GM12801 (cell line): Measurements from ENCODE around the gene CLIP4.

Source experiments
- TF ChIP-seq, protein P1 (sequence below): IDR thresholded peaks from one replicate; pipeline ENCODE4 v1.5.1; 2011; ENCODE audit warnings: control low read depth; ENCODE audit not compliant: insufficient read length; ENCODE audit errors: extremely low read depth

CLIP4 gene

DNA sequence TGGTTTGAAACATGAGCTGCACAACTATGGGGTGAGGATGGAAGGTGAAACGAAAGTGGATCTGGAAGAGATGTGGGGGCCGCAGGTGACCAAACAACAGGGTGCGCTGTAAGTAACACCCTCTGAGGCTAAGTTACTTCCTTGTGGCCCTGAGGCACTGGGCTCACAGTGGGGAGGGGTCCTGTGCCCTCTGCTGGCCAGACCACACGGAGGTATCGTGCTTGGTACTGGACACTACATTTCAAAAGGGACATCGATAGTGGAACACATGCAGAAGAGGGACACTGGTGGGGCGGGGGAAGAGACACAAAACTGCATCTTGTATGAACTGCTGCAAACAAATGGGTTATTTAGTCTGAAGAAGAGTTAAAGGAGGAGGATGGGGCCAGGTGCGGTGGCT lies 110.6 kb downstream of the CLIP4 start:
- TF ChIP-seq, protein P1, sequence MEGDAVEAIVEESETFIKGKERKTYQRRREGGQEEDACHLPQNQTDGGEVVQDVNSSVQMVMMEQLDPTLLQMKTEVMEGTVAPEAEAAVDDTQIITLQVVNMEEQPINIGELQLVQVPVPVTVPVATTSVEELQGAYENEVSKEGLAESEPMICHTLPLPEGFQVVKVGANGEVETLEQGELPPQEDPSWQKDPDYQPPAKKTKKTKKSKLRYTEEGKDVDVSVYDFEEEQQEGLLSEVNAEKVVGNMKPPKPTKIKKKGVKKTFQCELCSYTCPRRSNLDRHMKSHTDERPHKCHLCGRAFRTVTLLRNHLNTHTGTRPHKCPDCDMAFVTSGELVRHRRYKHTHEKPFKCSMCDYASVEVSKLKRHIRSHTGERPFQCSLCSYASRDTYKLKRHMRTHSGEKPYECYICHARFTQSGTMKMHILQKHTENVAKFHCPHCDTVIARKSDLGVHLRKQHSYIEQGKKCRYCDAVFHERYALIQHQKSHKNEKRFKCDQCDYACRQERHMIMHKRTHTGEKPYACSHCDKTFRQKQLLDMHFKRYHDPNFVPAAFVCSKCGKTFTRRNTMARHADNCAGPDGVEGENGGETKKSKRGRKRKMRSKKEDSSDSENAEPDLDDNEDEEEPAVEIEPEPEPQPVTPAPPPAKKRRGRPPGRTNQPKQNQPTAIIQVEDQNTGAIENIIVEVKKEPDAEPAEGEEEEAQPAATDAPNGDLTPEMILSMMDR = no peak

DNA sequence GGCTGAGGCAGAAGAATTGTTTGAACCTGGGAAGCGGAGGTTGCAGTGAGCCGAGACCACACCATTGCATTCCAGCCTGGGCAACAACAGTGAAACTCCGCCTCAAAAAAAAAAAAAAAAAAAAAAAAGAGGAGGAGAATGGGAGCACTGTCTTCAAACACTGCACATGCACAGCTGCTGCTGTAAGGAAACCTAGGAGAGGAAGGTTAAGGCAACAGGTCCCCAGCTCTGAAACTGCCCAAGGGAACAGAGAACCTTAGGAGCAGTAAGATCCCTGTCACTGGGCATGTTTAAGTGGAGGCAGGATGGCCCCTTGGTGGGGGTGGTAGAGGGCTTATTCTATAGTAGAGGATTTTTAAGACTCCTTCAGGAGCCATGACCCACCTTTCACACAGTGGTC lies 111.2 kb downstream of the CLIP4 start:
- TF ChIP-seq, protein P1 = no peak

DNA sequence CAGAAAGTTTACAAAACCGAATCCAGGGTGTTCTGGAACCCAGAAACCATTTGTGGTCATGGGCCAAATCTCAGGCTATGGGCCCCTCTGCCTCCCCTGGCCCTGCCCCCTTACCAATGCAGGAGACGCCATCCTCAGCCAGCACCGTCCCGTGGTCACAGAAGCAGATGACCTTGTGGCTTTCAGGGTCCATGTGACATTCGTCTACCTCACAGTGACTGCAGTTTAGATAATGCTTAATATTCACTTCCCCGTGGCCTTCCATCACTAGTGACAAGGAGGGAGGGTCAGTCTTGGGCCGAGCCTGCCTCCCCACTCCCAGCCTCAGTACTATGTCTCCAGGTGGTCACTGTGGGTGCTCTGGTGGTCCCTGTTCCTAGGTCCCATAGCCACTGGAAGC lies 111.6 kb downstream of the CLIP4 start:
- TF ChIP-seq, protein P1 = no peak

DNA sequence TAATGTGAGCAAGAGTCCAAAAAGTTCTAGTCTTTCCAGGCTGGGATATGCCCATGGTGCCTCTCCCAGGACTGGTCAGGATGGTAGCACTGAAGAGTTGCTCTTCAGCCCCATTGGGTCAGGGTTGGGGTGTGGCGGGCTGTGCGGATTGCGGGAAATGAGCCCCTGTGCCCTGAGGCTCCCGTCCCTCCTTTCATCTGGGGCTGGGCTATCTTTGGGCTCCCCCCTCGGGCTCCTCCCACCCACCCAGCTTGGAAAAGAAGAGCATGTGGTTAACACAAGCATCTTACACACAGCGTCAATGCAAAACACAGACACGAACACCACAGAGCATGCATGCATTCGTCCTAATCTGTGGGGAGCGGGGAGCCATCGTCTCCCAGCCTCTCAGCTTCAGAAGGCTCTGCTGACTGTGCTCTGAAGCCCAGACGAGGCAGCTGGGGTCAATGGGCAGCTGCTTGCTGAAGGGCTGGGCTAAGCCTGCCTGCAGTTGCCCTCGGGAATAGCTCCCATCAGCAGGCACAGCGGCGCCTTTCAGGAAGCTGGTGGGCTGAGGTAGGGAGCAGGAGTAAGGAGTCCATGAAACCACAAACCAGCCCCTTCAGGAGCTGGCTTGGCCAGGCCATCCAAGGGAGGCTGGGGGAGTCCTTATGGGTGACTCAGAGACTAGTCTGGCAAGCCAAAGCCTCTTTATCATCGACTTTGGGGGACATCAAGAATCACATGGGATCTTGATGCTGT lies 112.9 kb downstream of the CLIP4 start:
- TF ChIP-seq, protein P1 = no peak

DNA sequence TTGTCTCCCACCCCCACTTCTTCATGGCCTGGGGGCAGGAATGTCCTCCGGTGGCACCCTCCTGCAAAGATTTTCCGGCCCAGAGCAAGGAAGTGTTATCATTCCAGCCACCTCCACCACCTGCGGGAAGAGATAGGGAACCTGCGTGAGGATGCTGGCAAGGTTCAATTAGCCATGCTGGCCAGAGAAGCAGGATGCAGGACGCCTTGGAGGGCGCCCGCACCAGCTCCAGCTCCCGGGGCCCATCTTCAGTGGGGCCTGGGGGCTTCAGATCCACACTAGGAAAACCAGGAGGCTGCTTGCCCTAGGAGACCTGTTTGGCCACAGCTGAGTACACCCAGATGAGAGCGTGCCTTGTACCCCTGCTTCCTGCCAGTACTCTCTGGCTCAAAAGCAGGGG lies 113.7 kb downstream of the CLIP4 start:
- TF ChIP-seq, protein P1 = no peak

DNA sequence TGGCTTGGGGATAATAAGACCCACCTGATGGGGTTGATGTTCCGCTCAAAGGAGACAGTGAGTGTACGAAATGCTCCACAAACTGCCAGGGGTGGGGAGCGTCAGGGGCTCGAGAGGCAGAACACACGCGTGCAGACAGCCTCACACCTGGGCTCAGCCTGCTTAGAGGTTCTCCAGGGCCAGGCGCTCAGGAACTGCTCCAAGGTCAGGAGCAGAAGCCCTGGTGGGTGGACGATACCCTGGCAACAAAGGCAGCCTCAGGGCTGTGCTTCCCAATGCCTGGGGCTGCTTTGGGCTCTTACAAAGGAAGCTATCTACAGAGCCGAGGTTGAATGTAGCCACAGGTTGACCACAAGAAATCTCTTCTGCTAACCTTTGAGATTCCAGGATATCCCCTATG lies 114.4 kb downstream of the CLIP4 start:
- TF ChIP-seq, protein P1 = no peak

DNA sequence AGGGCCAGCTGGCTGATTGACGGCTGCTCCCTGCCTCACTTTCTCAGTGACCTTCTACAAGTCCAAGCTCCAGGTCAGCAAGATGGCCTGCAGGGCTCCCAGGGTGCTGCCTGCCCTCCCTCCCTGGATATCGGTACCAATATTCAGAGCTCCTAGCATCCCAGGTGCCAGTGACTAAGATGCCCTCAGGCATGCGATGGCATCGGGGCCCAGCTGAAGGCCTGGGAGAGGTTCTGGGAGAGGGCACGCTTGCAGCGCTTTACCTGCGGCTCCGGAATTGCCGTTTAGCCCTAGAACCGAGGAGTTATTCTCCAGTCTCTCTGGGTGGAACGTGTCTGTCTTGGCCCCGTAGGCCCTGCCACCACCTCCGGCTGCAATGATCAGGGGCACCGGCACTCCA lies 116.8 kb downstream of the CLIP4 start:
- TF ChIP-seq, protein P1 = no peak
